HepG2 (cell line): Measurements from ENCODE around the gene SNF8. TPM values are rescaled to one million over a fixed set of nuclear protein-coding genes. Genes with fewer than 3 reads are reported as not detected.

Experiments
- ADNP ChIP-seq: sonication (generic); formaldehyde crosslinking; IDR thresholded peaks from 2 replicates; pipeline ENCODE4 v1.4.0; 2020; ENCODE audit warnings: missing genetic modification reagents
- ASH2L ChIP-seq: fragments of 300-600, 200-600 bp; sonication (generic); IDR thresholded peaks from 2 replicates; pipeline ENCODE4 v1.7.0; 2017; ENCODE audit warnings: low read depth, mild to moderate bottlenecking, moderate library complexity, mixed read lengths, low read length; ENCODE audit not compliant: insufficient read length
- EHMT2 ChIP-seq: fragments of 200-600 bp; sonication (generic); IDR thresholded peaks from 2 replicates; pipeline ENCODE4 v1.7.0; 2017; ENCODE audit warnings: antibody characterized with exemption, low read depth, low read length, borderline replicate concordance
- GATA4 ChIP-seq: sonication (generic); IDR thresholded peaks from 2 replicates; pipeline ENCODE4 v1.6.1; 2016; ENCODE audit warnings: antibody characterized with exemption, low read depth, borderline replicate concordance
- KDM4B ChIP-seq: sonication (generic); formaldehyde crosslinking; IDR thresholded peaks from 2 replicates; pipeline ENCODE4 v1.4.0; 2020; ENCODE audit warnings: missing genetic modification reagents
- MTA1 ChIP-seq: sonication (generic); formaldehyde crosslinking; IDR thresholded peaks from 2 replicates; pipeline ENCODE4 v1.4.0; 2020; ENCODE audit warnings: missing genetic modification reagents, mild to moderate bottlenecking, borderline replicate concordance
- NFRKB ChIP-seq: fragments of 450-650 bp; IDR thresholded peaks from 2 replicates; pipeline ENCODE4 v1.6.1; 2017
- TGIF2 ChIP-seq: IDR thresholded peaks from 2 replicates; pipeline ENCODE4 v1.6.1; 2016; ENCODE audit warnings: control low read depth, missing compliant biosample characterization
- ZC3H13 ChIP-seq: sonication (generic); formaldehyde crosslinking; IDR thresholded peaks from 2 replicates; pipeline ENCODE4 v1.8.1; 2023; ENCODE audit warnings: mild to moderate bottlenecking, missing genetic modification reagents, moderate library complexity
- ZFP36L2 ChIP-seq: sonication (generic); formaldehyde crosslinking; IDR thresholded peaks from 2 replicates; pipeline ENCODE4 v1.4.0; 2020; ENCODE audit warnings: missing genetic modification reagents
- ZKSCAN1 ChIP-seq: fragments of 150-350 bp; IDR thresholded peaks from 2 replicates; pipeline ENCODE4 v1.6.1; 2014; ENCODE audit warnings: low read length
- ZNF230 ChIP-seq: sonication (generic); formaldehyde crosslinking; IDR thresholded peaks from 2 replicates; pipeline ENCODE4 v1.4.0; 2020; ENCODE audit warnings: mild to moderate bottlenecking, missing genetic modification reagents
- ZNF432 ChIP-seq: sonication (generic); formaldehyde crosslinking; IDR thresholded peaks from 2 replicates; pipeline ENCODE4 v1.5.0; 2020; ENCODE audit warnings: missing genetic modification reagents, mild to moderate bottlenecking, borderline replicate concordance
- polyA plus RNA-seq, 8 experiments: library from polyadenylated mRNA; depleted of rRNA in 3 of 8; stranded (reverse) in 7 of 8; unstranded in 1 of 8; fragments of >200 nt; fragmentation: Illumina TruSeq in 4 of 8; extraction: Trizol in 4 of 8; gene quantifications; 2 replicates each; pipeline versions ENCODE4 v1.2.1 to v1.2.3, GENCODE V29; 2011 to 2016; ENCODE audit warnings: low read depth in 4 of 8, missing spikeins in 1 of 8, mixed read lengths in 1 of 8; ENCODE audit not compliant: insufficient read depth in 1 of 8
- total RNA-seq, 5 experiments: library from RNA; depleted of rRNA; stranded (reverse); fragments of >200 nt; fragmentation: Illumina TruSeq; extraction: Trizol; gene quantifications; 2 replicates each; pipeline ENCODE4 v1.2.3, GENCODE V29; 2016; ENCODE audit warnings: low read depth in 1 of 5
- TF ChIP-seq, protein P1 (sequence below): sonication (generic); formaldehyde crosslinking; IDR thresholded peaks from 2 replicates; pipeline ENCODE4 v1.8.1; 2022; ENCODE audit warnings: low read depth, mild to moderate bottlenecking, missing genetic modification reagents
- TF ChIP-seq, protein P2 (sequence below): sonication (generic); formaldehyde crosslinking; IDR thresholded peaks from 2 replicates; pipeline ENCODE4 v1.4.0; 2020; ENCODE audit warnings: missing genetic modification reagents
- TF ChIP-seq, protein P3 (sequence below): sonication (generic); formaldehyde crosslinking; IDR thresholded peaks from 2 replicates; pipeline ENCODE4 v1.8.0; 2022; ENCODE audit warnings: mild to moderate bottlenecking, missing genetic modification reagents
- TF ChIP-seq, protein P4 (sequence below): sonication (generic); formaldehyde crosslinking; IDR thresholded peaks from 2 replicates; pipeline ENCODE4 v1.4.0; 2020; ENCODE audit warnings: missing genetic modification reagents

SNF8 gene
- total and polyA plus RNA-seq, 2 of the 13 experiments (the other 11 are each of a cell fraction or from before 2014, with no cell fraction given) = 114 to 153 TPM

DNA sequence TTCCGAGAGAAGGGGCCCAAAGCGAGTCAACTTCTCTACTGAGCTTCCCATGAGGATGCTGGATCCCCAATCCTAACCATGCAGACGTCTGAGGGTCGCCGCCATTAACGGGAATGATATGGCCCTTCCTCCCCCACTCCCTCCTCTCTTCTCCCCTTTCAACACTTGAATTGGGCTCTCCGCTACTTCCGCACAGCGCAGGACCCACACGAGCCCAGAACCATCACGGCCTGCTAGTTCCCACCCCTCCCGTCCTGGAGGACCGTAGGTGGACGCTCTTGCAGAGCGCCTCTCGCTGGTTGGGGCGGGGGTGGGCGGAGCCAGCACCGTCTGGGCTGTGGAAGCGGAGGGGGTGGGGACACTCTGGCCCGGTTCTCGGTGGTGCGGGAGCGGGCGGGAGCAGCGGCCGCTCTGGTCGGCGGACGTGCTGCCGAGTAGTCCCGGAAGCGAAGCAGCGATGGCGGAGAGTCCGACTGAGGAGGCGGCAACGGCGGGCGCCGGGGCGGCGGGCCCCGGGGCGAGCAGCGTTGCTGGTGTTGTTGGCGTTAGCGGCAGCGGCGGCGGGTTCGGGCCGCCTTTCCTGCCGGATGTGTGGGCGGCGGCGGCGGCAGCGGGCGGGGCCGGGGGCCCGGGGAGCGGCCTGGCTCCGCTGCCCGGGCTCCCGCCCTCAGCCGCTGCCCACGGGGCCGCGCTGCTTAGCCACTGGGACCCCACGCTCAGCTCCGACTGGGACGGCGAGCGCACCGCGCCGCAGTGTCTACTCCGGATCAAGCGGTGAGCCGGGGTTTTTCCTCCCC lies 36.4 kb downstream of the SNF8 start, which contains the start of gene UBE2Z (continued):
- TF ChIP-seq, protein P1, sequence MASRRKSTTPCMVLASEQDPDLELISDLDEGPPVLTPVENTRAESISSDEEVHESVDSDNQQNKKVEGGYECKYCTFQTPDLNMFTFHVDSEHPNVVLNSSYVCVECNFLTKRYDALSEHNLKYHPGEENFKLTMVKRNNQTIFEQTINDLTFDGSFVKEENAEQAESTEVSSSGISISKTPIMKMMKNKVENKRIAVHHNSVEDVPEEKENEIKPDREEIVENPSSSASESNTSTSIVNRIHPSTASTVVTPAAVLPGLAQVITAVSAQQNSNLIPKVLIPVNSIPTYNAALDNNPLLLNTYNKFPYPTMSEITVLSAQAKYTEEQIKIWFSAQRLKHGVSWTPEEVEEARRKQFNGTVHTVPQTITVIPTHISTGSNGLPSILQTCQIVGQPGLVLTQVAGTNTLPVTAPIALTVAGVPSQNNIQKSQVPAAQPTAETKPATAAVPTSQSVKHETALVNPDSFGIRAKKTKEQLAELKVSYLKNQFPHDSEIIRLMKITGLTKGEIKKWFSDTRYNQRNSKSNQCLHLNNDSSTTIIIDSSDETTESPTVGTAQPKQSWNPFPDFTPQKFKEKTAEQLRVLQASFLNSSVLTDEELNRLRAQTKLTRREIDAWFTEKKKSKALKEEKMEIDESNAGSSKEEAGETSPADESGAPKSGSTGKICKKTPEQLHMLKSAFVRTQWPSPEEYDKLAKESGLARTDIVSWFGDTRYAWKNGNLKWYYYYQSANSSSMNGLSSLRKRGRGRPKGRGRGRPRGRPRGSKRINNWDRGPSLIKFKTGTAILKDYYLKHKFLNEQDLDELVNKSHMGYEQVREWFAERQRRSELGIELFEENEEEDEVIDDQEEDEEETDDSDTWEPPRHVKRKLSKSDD (CRISPR knock-in tag) = peak; percentile 80; the same call in 1 of the 2 replicates
- TF ChIP-seq EHMT2 = no peak
- TF ChIP-seq, protein P2, sequence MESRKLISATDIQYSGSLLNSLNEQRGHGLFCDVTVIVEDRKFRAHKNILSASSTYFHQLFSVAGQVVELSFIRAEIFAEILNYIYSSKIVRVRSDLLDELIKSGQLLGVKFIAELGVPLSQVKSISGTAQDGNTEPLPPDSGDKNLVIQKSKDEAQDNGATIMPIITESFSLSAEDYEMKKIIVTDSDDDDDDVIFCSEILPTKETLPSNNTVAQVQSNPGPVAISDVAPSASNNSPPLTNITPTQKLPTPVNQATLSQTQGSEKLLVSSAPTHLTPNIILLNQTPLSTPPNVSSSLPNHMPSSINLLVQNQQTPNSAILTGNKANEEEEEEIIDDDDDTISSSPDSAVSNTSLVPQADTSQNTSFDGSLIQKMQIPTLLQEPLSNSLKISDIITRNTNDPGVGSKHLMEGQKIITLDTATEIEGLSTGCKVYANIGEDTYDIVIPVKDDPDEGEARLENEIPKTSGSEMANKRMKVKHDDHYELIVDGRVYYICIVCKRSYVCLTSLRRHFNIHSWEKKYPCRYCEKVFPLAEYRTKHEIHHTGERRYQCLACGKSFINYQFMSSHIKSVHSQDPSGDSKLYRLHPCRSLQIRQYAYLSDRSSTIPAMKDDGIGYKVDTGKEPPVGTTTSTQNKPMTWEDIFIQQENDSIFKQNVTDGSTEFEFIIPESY (CRISPR knock-in tag) = peak; percentile 81
- TF ChIP-seq ADNP (CRISPR knock-in tag) = no peak
- TF ChIP-seq ZNF432 (CRISPR knock-in tag) = no peak
- peak; percentile 74 for TF ChIP-seq KDM4B (CRISPR knock-in tag)
- TF ChIP-seq GATA4 = peak; percentile 75; the same call in 1 of the 2 replicates
- peak; percentile 77 for TF ChIP-seq ASH2L
- peak; percentile 88; the same call in 1 of the 2 replicates for TF ChIP-seq MTA1 (CRISPR knock-in tag)
- TF ChIP-seq ZKSCAN1 = no peak; the same call in 1 of the 2 replicates
- TF ChIP-seq ZNF230 (CRISPR knock-in tag) = peak; percentile 87; the same call in 1 of the 2 replicates
- TF ChIP-seq ZC3H13 = peak; percentile 94
- TF ChIP-seq, protein P3, sequence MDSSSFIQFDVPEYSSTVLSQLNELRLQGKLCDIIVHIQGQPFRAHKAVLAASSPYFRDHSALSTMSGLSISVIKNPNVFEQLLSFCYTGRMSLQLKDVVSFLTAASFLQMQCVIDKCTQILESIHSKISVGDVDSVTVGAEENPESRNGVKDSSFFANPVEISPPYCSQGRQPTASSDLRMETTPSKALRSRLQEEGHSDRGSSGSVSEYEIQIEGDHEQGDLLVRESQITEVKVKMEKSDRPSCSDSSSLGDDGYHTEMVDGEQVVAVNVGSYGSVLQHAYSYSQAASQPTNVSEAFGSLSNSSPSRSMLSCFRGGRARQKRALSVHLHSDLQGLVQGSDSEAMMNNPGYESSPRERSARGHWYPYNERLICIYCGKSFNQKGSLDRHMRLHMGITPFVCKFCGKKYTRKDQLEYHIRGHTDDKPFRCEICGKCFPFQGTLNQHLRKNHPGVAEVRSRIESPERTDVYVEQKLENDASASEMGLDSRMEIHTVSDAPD (CRISPR knock-in tag) = peak; percentile 80
- TF ChIP-seq ZFP36L2 (CRISPR knock-in tag) = no peak
- TF ChIP-seq, protein P4, sequence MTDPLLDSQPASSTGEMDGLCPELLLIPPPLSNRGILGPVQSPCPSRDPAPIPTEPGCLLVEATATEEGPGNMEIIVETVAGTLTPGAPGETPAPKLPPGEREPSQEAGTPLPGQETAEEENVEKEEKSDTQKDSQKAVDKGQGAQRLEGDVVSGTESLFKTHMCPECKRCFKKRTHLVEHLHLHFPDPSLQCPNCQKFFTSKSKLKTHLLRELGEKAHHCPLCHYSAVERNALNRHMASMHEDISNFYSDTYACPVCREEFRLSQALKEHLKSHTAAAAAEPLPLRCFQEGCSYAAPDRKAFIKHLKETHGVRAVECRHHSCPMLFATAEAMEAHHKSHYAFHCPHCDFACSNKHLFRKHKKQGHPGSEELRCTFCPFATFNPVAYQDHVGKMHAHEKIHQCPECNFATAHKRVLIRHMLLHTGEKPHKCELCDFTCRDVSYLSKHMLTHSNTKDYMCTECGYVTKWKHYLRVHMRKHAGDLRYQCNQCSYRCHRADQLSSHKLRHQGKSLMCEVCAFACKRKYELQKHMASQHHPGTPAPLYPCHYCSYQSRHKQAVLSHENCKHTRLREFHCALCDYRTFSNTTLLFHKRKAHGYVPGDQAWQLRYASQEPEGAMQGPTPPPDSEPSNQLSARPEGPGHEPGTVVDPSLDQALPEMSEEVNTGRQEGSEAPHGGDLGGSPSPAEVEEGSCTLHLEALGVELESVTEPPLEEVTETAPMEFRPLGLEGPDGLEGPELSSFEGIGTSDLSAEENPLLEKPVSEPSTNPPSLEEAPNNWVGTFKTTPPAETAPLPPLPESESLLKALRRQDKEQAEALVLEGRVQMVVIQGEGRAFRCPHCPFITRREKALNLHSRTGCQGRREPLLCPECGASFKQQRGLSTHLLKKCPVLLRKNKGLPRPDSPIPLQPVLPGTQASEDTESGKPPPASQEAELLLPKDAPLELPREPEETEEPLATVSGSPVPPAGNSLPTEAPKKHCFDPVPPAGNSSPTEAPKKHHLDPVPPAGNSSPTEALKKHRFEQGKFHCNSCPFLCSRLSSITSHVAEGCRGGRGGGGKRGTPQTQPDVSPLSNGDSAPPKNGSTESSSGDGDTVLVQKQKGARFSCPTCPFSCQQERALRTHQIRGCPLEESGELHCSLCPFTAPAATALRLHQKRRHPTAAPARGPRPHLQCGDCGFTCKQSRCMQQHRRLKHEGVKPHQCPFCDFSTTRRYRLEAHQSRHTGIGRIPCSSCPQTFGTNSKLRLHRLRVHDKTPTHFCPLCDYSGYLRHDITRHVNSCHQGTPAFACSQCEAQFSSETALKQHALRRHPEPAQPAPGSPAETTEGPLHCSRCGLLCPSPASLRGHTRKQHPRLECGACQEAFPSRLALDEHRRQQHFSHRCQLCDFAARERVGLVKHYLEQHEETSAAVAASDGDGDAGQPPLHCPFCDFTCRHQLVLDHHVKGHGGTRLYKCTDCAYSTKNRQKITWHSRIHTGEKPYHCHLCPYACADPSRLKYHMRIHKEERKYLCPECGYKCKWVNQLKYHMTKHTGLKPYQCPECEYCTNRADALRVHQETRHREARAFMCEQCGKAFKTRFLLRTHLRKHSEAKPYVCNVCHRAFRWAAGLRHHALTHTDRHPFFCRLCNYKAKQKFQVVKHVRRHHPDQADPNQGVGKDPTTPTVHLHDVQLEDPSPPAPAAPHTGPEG (CRISPR knock-in tag) = no peak; the same call in 1 of the 2 replicates
- TF ChIP-seq NFRKB = peak; percentile 53; the same call in 1 of the 2 replicates
- peak; percentile 66; the same call in 1 of the 2 replicates for TF ChIP-seq TGIF2
